Measurements from ENCODE around the gene HAUS7. TPM values are rescaled to one million over a fixed set of nuclear protein-coding genes. Genes with fewer than 3 reads are reported as not detected.

The HAUS7 gene
- total and polyA plus RNA-seq, 9 donors = 9.3 to 28.7 (median 18.7) TPM

GRCh38 chrX:153445856-153446635 lies 24.3 kb downstream of the HAUS7 start, which contains the start of gene TREX2:
TREX2 (minus strand) TSS chrX:153446056; CDS start chrX:153445430, 626 bp downstream.
- H3K4me3 ChIP-seq = no peak within 1 kb of the TSS
- H3K4me1 ChIP-seq (ENCODE audit: insufficient read depth) = no peaks in the 10 kb centered on the region
- no peaks in the 10 kb centered on the region for H3K27me3 ChIP-seq
- intact Hi-C loops (cut with DNase I) = no loop called here
- WGBS, 3 donors = 78 to 85% (median 82%) methylated on average over 28 to 30 of the region's 30 CpGs
- no peak within 1 kb of the TSS for H3K27ac ChIP-seq
- H3K36me3 ChIP-seq = no peaks in the 10 kb centered on the region
- DNase-seq = no peak
- no peaks in the 10 kb centered on the region for H3K9me3 ChIP-seq
- no peak for TF ChIP-seq POLR2A (IDR thresholded peaks at IDR 0.05)
- TF ChIP-seq EP300 (IDR thresholded peaks at IDR 0.05) = no peak
- TF ChIP-seq CTCF (IDR thresholded peaks at IDR 0.05) = no peak

- no peak overlapping the region for H3K27ac ChIP-seq
- 86 to 89% (median 88%) methylated on average over 31 to 35 of the region's 35 CpGs for WGBS, 3 donors
- intact Hi-C loops (cut with DNase I) = no loop called here
- TF ChIP-seq EP300 (IDR thresholded peaks at IDR 0.05) (no peak), CTCF (IDR thresholded peaks at IDR 0.05) (no peak)
- H3K36me3 ChIP-seq = no peaks in the 10 kb centered on the region
- no peak overlapping the region for H3K4me3 ChIP-seq
- no peaks in the 10 kb centered on the region for H3K9me3 ChIP-seq
- H3K4me1 ChIP-seq (ENCODE audit: insufficient read depth) = no peaks in the 10 kb centered on the region
- H3K27me3 ChIP-seq = no peaks in the 10 kb centered on the region
- peak in 1 of 5 donors; percentile 23 for DNase-seq
Measured at GRCh38 chrX:153445106-153445855, 25.1 kb downstream of the HAUS7 start.

GRCh38 chrX:153444333-153445011 lies 25.9 kb downstream of the HAUS7 start:
- Histone ChIP-seq H3K36me3 (no peaks in the 10 kb centered on the region), H3K9me3 (no peaks in the 10 kb centered on the region), H3K4me1 (ENCODE audit: insufficient read depth) (no peaks in the 10 kb centered on the region), H3K4me3 (no peak overlapping the region), H3K27me3 (no peaks in the 10 kb centered on the region), H3K27ac (no peak overlapping the region)
- TF ChIP-seq EP300 (IDR thresholded peaks at IDR 0.05) = no peak
- 86 to 93% (median 88%) methylated on average over 33 to 37 of the region's 37 CpGs for WGBS, 3 donors
- DNase-seq = peak in 1 of 5 donors; percentile 19
- intact Hi-C loops (cut with DNase I) = no loop called here

GRCh38 chrX:153443476-153444332 lies 26.7 kb downstream of the HAUS7 start:
- Histone ChIP-seq H3K9me3 (no peaks in the 10 kb centered on the region), H3K27ac (no peak overlapping the region), H3K36me3 (no peaks in the 10 kb centered on the region), H3K4me1 (ENCODE audit: insufficient read depth) (no peaks in the 10 kb centered on the region), H3K27me3 (no peaks in the 10 kb centered on the region), H3K4me3 (no peak overlapping the region)
- no peak for TF ChIP-seq EP300 (IDR thresholded peaks at IDR 0.05)
- TF ChIP-seq CTCF (IDR thresholded peaks at IDR 0.05) = no peak
- TF ChIP-seq POLR2A (IDR thresholded peaks at IDR 0.05) = no peak
- DNase-seq = no peak
- intact Hi-C loops (cut with DNase I) = no loop called here
- 82 to 86% (median 85%) methylated on average over 25 of the region's 25 CpGs for WGBS, 3 donors
